HL-60 (cell line): ENCODE measurements around the gene KRTAP10-12.
"Not testable (repeated sequence)": the region's sequence is repeated elsewhere in the genome, so short reads cannot be mapped to it uniquely, and the experiment has no call there.

Source experiments
- DNase-seq, 2 experiments: peaks; one replicate each; pipeline ENCODE4 v3.0.0-alpha.2; 2010 to 2020; ENCODE audit warnings: low read depth in 1 of 2, low spot score in 1 of 2
- H3K27ac ChIP-seq: fragments of 250-450 bp; sonication (Bioruptor Pico); replicated peaks from 2 replicates; pipeline ENCODE4 v1.5.1; 2020; ENCODE audit warnings: mild to moderate bottlenecking, moderate library complexity
- H3K27me3 ChIP-seq: fragments of 250-450 bp; sonication (Bioruptor Pico); 2 replicates; pipeline ENCODE4 v1.5.1; 2021; ENCODE audit warnings: mild to moderate bottlenecking, moderate library complexity; ENCODE audit not compliant: insufficient read depth, poor library complexity, severe bottlenecking
- H3K4me3 ChIP-seq: replicated peaks from 2 replicates; pipeline ENCODE4 v1.5.1; 2011; ENCODE audit warnings: mild to moderate bottlenecking, control low read depth, low read length; ENCODE audit not compliant: insufficient read depth
- CTCF ChIP-seq: IDR thresholded peaks from one replicate; pipeline ENCODE4 v1.5.1; 2011; ENCODE audit warnings: low read length, control low read depth, inconsistent platforms; ENCODE audit not compliant: insufficient read depth
- GABPA ChIP-seq: IDR thresholded peaks from 2 replicates; pipeline ENCODE4 v1.6.1; 2012; ENCODE audit warnings: low read depth
- POLR2AphosphoS5 ChIP-seq: IDR thresholded peaks from 2 replicates; pipeline ENCODE4 v1.6.1; 2012; ENCODE audit warnings: low read depth
- SPI1 ChIP-seq: IDR thresholded peaks from 2 replicates; pipeline ENCODE4 v1.6.1; 2012; ENCODE audit warnings: low read depth, mild to moderate bottlenecking, borderline replicate concordance
- long read RNA-seq: library from polyadenylated mRNA; unstranded; transcript quantifications from one replicate; pipeline ENCODE4 v2.0.0, GENCODE V29; 2020
- TF ChIP-seq, protein P1 (sequence below): IDR thresholded peaks from 2 replicates; pipeline ENCODE4 v1.6.1; 2012; ENCODE audit warnings: low read depth; ENCODE audit not compliant: insufficient replicate concordance

Gene KRTAP10-12
- long read RNA-seq = 0 reads

- not testable (repeated sequence) for H3K27ac ChIP-seq, DNase-seq, H3K4me3 ChIP-seq
- peaks cover 29% of the 10 kb centered on the region for H3K27me3 ChIP-seq
Measured at GRCh38 chr21:44697172-44697810, at the start of gene KRTAP10-12. TSS of gene KRTAP10-12 (plus strand) at chr21:44697172. CDS start at chr21:44697202, 30 bp downstream.

DNA sequence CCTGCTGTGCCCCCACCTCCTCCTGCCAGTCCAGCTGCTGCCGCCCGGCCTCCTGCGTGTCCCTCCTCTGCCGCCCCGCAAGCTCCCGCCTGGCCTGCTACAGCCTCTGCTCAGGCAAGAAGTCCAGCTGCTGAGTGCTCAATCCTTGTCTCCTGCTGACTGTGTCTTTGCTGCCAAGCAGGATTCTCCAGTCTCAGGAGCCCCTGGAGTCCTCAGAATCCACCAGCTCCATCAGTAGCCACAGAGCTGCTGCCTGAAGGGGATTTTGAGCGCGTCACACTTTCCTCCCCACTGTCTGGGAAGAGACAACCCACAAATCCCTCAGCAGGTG, 49.8 kb upstream of the KRTAP10-12 start:
- Histone ChIP-seq H3K27ac (no peak overlapping the region), H3K4me3 (no peak overlapping the region), H3K27me3 (no peaks in the 10 kb centered on the region)
- no peak for DNase-seq
- no peak for TF ChIP-seq SPI1
- TF ChIP-seq, protein P1, sequence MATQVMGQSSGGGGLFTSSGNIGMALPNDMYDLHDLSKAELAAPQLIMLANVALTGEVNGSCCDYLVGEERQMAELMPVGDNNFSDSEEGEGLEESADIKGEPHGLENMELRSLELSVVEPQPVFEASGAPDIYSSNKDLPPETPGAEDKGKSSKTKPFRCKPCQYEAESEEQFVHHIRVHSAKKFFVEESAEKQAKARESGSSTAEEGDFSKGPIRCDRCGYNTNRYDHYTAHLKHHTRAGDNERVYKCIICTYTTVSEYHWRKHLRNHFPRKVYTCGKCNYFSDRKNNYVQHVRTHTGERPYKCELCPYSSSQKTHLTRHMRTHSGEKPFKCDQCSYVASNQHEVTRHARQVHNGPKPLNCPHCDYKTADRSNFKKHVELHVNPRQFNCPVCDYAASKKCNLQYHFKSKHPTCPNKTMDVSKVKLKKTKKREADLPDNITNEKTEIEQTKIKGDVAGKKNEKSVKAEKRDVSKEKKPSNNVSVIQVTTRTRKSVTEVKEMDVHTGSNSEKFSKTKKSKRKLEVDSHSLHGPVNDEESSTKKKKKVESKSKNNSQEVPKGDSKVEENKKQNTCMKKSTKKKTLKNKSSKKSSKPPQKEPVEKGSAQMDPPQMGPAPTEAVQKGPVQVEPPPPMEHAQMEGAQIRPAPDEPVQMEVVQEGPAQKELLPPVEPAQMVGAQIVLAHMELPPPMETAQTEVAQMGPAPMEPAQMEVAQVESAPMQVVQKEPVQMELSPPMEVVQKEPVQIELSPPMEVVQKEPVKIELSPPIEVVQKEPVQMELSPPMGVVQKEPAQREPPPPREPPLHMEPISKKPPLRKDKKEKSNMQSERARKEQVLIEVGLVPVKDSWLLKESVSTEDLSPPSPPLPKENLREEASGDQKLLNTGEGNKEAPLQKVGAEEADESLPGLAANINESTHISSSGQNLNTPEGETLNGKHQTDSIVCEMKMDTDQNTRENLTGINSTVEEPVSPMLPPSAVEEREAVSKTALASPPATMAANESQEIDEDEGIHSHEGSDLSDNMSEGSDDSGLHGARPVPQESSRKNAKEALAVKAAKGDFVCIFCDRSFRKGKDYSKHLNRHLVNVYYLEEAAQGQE = no peak
- TF ChIP-seq POLR2AphosphoS5 = no peak
- no peak for TF ChIP-seq CTCF
- no peak for TF ChIP-seq GABPA

GRCh38 chr21:44648557-44649311, 48.2 kb upstream of the KRTAP10-12 start:
- no peak overlapping the region for H3K27ac ChIP-seq
- no peaks in the 10 kb centered on the region for H3K27me3 ChIP-seq
- DNase-seq = no peak
- H3K4me3 ChIP-seq = no peak overlapping the region
- TF ChIP-seq GABPA = no peak
- no peak for TF ChIP-seq CTCF
- TF ChIP-seq SPI1 = no peak
- TF ChIP-seq, protein P1 = no peak
- no peak for TF ChIP-seq POLR2AphosphoS5

GRCh38 chr21:44649521-44650100, 47.4 kb upstream of the KRTAP10-12 start:
- Histone ChIP-seq H3K27me3 (no peaks in the 10 kb centered on the region), H3K27ac (no peak overlapping the region), H3K4me3 (no peak overlapping the region)
- DNase-seq = no peak
- TF ChIP-seq POLR2AphosphoS5 = no peak
- TF ChIP-seq GABPA = no peak
- TF ChIP-seq SPI1 = no peak
- TF ChIP-seq CTCF = no peak
- TF ChIP-seq, protein P1 = no peak
